H1 (cell line): Measurements from ENCODE around the gene SMARCAL1. TPM values are rescaled to one million over a fixed set of nuclear protein-coding genes. Genes with fewer than 3 reads are reported as not detected.

Source experiments
- JUND ChIP-seq: IDR thresholded peaks from 2 replicates; pipeline ENCODE4 v1.6.1; 2011; ENCODE audit warnings: mild to moderate bottlenecking, improper control_type of control experiment, low read length
- KDM1A ChIP-seq: fragments of 200-600, 300-600 bp; sonication (generic); IDR thresholded peaks from 2 replicates; pipeline ENCODE4 v1.7.1; 2016; ENCODE audit warnings: mild to moderate bottlenecking, low read length, borderline replicate concordance
- SP2 ChIP-seq: IDR thresholded peaks from 2 replicates; pipeline ENCODE4 v1.6.1; 2012; ENCODE audit warnings: mild to moderate bottlenecking, low read length, inconsistent platforms
- polyA plus RNA-seq, 7 experiments: library from polyadenylated mRNA; depleted of rRNA in 3 of 7; stranded (reverse) in 5 of 7; unstranded in 2 of 7; fragments of >200 nt in 5 of 7; fragments of 200-250 nt in 2 of 7; gene quantifications; 1 replicate in 5 of 7; 2 replicates in 1 of 7; 4 replicates in 1 of 7; pipeline versions ENCODE4 v1.2.1 to v1.2.3, GENCODE V29; 2011 to 2013; ENCODE audit warnings: missing spikeins in 2 of 7, mixed read lengths in 2 of 7
- total RNA-seq: library from RNA; stranded (reverse); fragmentation: NEBNext Ultra II Directional; extraction: Animal tissue kit (Norgen Biotek cat#: 25700); gene quantifications from 2 replicates; pipeline ENCODE4 v1.2.1, GENCODE V29; 2021

The SMARCAL1 gene
- total and polyA plus RNA-seq, 2 of the 8 experiments (the other 6 are each of a cell fraction or from before 2014, with no cell fraction given), result 17.6 to 17.9 TPM

- TF ChIP-seq SP2 (no peak), KDM1A (no peak), JUND (no peak)
Observed at GRCh38 chr2:216497382-216498069, 85.2 kb downstream of the SMARCAL1 start (continued).
